IMR-90 (cell line): ENCODE measurements around the gene ARHGEF17. TPM values are rescaled to one million over a fixed set of nuclear protein-coding genes. Genes with fewer than 3 reads are reported as not detected.

Source experiments
- ATAC-seq: fragments of 200-7000 bp; cut with Tn5 transposase; 2 replicates; pipeline ENCODE4 v1.9.1; 2020; ENCODE audit warnings: low read depth, mild to moderate bottlenecking, moderate library complexity
- BruUV-seq: library from RNA; stranded (reverse); fragments of 400-500 nt; replicated peaks from 2 replicates; lab custom pipeline; 2021; lab: Mats Ljungman, UMichigan
- CTCF ChIA-PET: fragments of 300-600 bp; formaldehyde crosslinking; extraction: SDS; loops from one replicate; lab custom pipeline; 2021; ENCODE audit warnings: antibody characterized with exemption; lab: Yijun Ruan, JAX
- POLR2A ChIA-PET: fragments of 300-600 bp; sonication (Branson Sonifier 250); formaldehyde crosslinking; loops from one replicate; lab custom pipeline; 2022; ENCODE audit warnings: antibody characterized with exemption; ENCODE audit not compliant: unreplicated experiment; lab: Charles Lee
- DNase-seq: peaks from one replicate; pipeline ENCODE4 v3.0.0; 2013
- H2AFZ ChIP-seq: replicated peaks from 2 replicates; pipeline ENCODE3; 2013; ENCODE audit warnings: low read length, mild to moderate bottlenecking; ENCODE audit not compliant: poor library complexity
- H2AK5ac ChIP-seq: 2 replicates; pipeline ENCODE4 v1.6.1; 2013; ENCODE audit warnings: low read depth, low read length, inconsistent platforms
- H2AK9ac ChIP-seq: replicated peaks from 2 replicates; pipeline ENCODE3; 2013; ENCODE audit warnings: mild to moderate bottlenecking, low read depth, low read length, moderate library complexity; ENCODE audit not compliant: poor library complexity
- H2BK120ac ChIP-seq: 2 replicates; pipeline ENCODE4 v1.6.1; 2013; ENCODE audit warnings: low read depth, low read length, inconsistent platforms
- H2BK15ac ChIP-seq: 3 replicates; pipeline ENCODE4 v1.6.1; 2013; ENCODE audit warnings: low read depth, low read length, inconsistent platforms
- H2BK20ac ChIP-seq: 2 replicates; pipeline ENCODE4 v1.6.1; 2013; ENCODE audit warnings: low read depth, mild to moderate bottlenecking, inconsistent platforms, low read length, moderate library complexity
- H2BK5ac ChIP-seq: 2 replicates; pipeline ENCODE4 v1.6.1; 2013; ENCODE audit warnings: mild to moderate bottlenecking, low read depth, low read length, inconsistent platforms; ENCODE audit not compliant: poor library complexity, severe bottlenecking
- H3K14ac ChIP-seq: replicated peaks from 2 replicates; pipeline ENCODE4 v1.6.1; 2013; ENCODE audit warnings: low read depth, low read length, inconsistent platforms
- H3K18ac ChIP-seq: 2 replicates; pipeline ENCODE4 v1.6.1; 2013; ENCODE audit warnings: low read depth, low read length, control low read depth
- H3K23ac ChIP-seq: 2 replicates; pipeline ENCODE4 v1.6.1; 2013; ENCODE audit warnings: low read depth, low read length, inconsistent platforms
- H3K27ac ChIP-seq: 2 replicates; pipeline ENCODE4 v1.5.1; 2013; ENCODE audit warnings: mild to moderate bottlenecking, control low read depth, low read length; ENCODE audit not compliant: insufficient read depth
- H3K27me3 ChIP-seq: 2 replicates; pipeline ENCODE4 v1.6.1; 2013; ENCODE audit warnings: low read length; ENCODE audit not compliant: control insufficient read depth, insufficient read depth
- H3K36me3 ChIP-seq: 2 replicates; pipeline ENCODE4 v1.6.1; 2013; ENCODE audit warnings: low read length, mixed read lengths; ENCODE audit not compliant: control insufficient read depth, insufficient read depth
- H3K4ac ChIP-seq: 2 replicates; pipeline ENCODE4 v1.6.1; 2013; ENCODE audit warnings: low read depth, low read length, inconsistent platforms
- H3K4me1 ChIP-seq: 2 replicates; pipeline ENCODE4 v1.6.1; 2013; ENCODE audit warnings: low read length, mixed read lengths; ENCODE audit not compliant: control insufficient read depth, insufficient read depth
- H3K4me2 ChIP-seq: 2 replicates; pipeline ENCODE4 v1.6.1; 2013; ENCODE audit warnings: low read depth, mild to moderate bottlenecking, control low read depth, low read length, moderate library complexity
- H3K4me3 ChIP-seq: 2 replicates; pipeline ENCODE4 v1.5.1; 2013; ENCODE audit warnings: low read depth, mild to moderate bottlenecking, control low read depth, low read length, moderate library complexity; ENCODE audit not compliant: insufficient read depth
- H3K56ac ChIP-seq: 2 replicates; pipeline ENCODE4 v1.6.1; 2013; ENCODE audit warnings: low read length, inconsistent platforms; ENCODE audit not compliant: insufficient read depth; ENCODE audit errors: extremely low read depth
- H3K79me1 ChIP-seq, 2 experiments: 2 replicates each; pipeline ENCODE4 v1.6.1; 2013; ENCODE audit warnings: low read length in 2 of 2, inconsistent platforms in 1 of 2, low read depth in 1 of 2
- H3K9ac ChIP-seq: 2 replicates; pipeline ENCODE4 v1.6.1; 2013; ENCODE audit warnings: low read depth, low read length, control low read depth
- H3K9me1 ChIP-seq: 2 replicates; pipeline ENCODE4 v1.6.1; 2013; ENCODE audit warnings: low read length, inconsistent platforms; ENCODE audit not compliant: insufficient read depth
- H3K9me3 ChIP-seq: 2 replicates; pipeline ENCODE4 v1.6.1; 2013; ENCODE audit warnings: low read length; ENCODE audit not compliant: control insufficient read depth, insufficient read depth
- H4K20me1 ChIP-seq: 2 replicates; pipeline ENCODE4 v1.6.1; 2013; ENCODE audit warnings: low read length, inconsistent platforms; ENCODE audit not compliant: insufficient read depth
- H4K5ac ChIP-seq: 2 replicates; pipeline ENCODE4 v1.6.1; 2013; ENCODE audit warnings: mild to moderate bottlenecking, low read depth, low read length, control low read depth
- H4K8ac ChIP-seq, 2 experiments: 2 replicates each; pipeline ENCODE4 v1.6.1; 2013; ENCODE audit warnings: low read depth in 2 of 2, low read length in 2 of 2, control low read depth in 1 of 2, inconsistent platforms in 1 of 2
- H4K91ac ChIP-seq: 2 replicates; pipeline ENCODE4 v1.6.1; 2013; ENCODE audit warnings: low read depth, low read length, inconsistent platforms; ENCODE audit not compliant: insufficient read depth
- BHLHE40 ChIP-seq: fragments of 150-350 bp; IDR thresholded peaks from 2 replicates; pipeline ENCODE4 v1.6.1; 2016; ENCODE audit warnings: mild to moderate bottlenecking, low read depth, low read length
- FOS ChIP-seq: fragments of 150-350 bp; IDR thresholded peaks from 2 replicates; pipeline ENCODE4 v1.6.1; 2016; ENCODE audit warnings: low read depth, low read length
- MAZ ChIP-seq: IDR thresholded peaks from 2 replicates; pipeline ENCODE4 v1.6.1; 2012; ENCODE audit warnings: low read depth, mild to moderate bottlenecking, low read length, improper control_type of control experiment, moderate library complexity, borderline replicate concordance
- NFE2L2 ChIP-seq: fragments of 150-350 bp; IDR thresholded peaks from 2 replicates; pipeline ENCODE4 v1.6.1; 2016; ENCODE audit warnings: low read depth, mild to moderate bottlenecking, low read length
- POLR2A ChIP-seq: IDR thresholded peaks from 2 replicates; pipeline ENCODE4 v1.6.1; 2012; ENCODE audit warnings: mild to moderate bottlenecking, low read depth, low read length
- WGBS, 2 experiments: methylation state at CpG; one replicate each; pipeline versions ENCODE4 v1.1.5 to v1.1.7; 2013; ENCODE audit warnings: missing lambda C conversion rate in 2 of 2; ENCODE audit not compliant: insufficient read length in 1 of 2; ENCODE audit errors: extremely low coverage in 2 of 2; 5-methylcytosine and 5-hydroxymethylcytosine counted together
- dilution Hi-C: fragments of 300-500 bp; cut with HindIII; formaldehyde crosslinking; loops from one replicate; pipeline ENCODE4 v1.14.3; 2018; ENCODE audit warnings: low sequenced_read_pairs; ENCODE audit not compliant: unreplicated experiment
- in situ Hi-C: fragments of 300-500 bp; cut with MboI; formaldehyde crosslinking; loops from 3 replicates; pipeline ENCODE4 v1.14.3; 2019; ENCODE audit warnings: low sequenced_read_pairs, inconsistent platforms, mixed read lengths
- intact Hi-C: fragments of 100-400 bp; cut with micrococcal nuclease; formaldehyde crosslinking; loops from 2 replicates; pipeline ENCODE4 v1.10.0; 2022
- polyA plus RNA-seq, 3 experiments: library from polyadenylated mRNA; depleted of rRNA; stranded (reverse); fragments of >200 nt; gene quantifications; 2 replicates each; pipeline ENCODE4 v1.2.3, GENCODE V29; 2012; ENCODE audit warnings: low replicate concordance in 1 of 3
- total RNA-seq: library from RNA; depleted of rRNA; stranded (reverse); fragments of >200 nt; gene quantifications from 2 replicates; pipeline ENCODE4 v1.2.3, GENCODE V29; 2012

The ARHGEF17 gene
- total and polyA plus RNA-seq, 2 of the 4 experiments (the other 2 are of a cell fraction): 21.7 to 97.7 TPM

DNA sequence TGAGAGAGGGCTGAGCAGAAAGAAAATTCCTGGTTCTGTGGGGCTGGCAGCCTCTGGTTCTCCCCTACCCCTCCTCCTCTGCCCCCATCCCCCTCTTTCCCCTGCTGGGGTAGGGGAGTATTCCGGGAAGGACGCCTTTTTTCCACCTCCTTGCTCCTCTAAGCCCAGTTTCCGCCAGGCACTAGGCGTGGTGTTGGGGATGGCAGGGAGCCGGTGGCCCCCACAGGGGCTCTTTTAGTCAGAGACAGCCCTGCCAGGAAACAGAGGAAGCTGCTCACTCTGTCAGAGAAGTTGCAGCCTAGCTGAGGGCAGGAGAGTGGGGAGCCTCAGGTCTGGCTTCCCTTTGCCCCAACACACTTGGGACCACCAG lies 15.6 kb upstream of the ARHGEF17 start:
- Histone ChIP-seq H3K14ac (no peak overlapping the region), H2BK120ac (no peak overlapping the region; the same call in 1 of the 2 replicates), H4K8ac (0 out of 4 replicates have a peak overlapping the region, but pooled peaks of 1 of the 2 experiments have one; percentile 3), H3K9ac (no peak overlapping the region), H3K4me2 (no peak overlapping the region), H3K36me3 (no peaks in the 10 kb centered on the region), H4K5ac (no peak overlapping the region), H3K18ac (no peak overlapping the region), H2AK5ac (peak overlapping the region; percentile 45; the same call in 1 of the 2 replicates), H2AFZ (no peak overlapping the region), H2AK9ac (no peak overlapping the region), H4K91ac (no peak overlapping the region), H2BK5ac (no peak overlapping the region), H3K9me1 (peaks cover 18% of the 10 kb centered on the region), H4K20me1 (no peaks in the 10 kb centered on the region), H3K56ac (no peak overlapping the region), H3K27me3 (no peaks in the 10 kb centered on the region), H3K79me1 (no peaks in the 10 kb centered on the region), H3K27ac (no peak overlapping the region), H3K9me3 (no peaks in the 10 kb centered on the region), H2BK20ac (no peak overlapping the region), H3K23ac (no peak overlapping the region), H3K4me3 (no peak overlapping the region), H2BK15ac (no peak overlapping the region), H3K4me1 (peaks cover 10% of the 10 kb centered on the region), H3K4ac (no peak overlapping the region)
- WGBS, 2 experiments: no CpG with 5 or more reads among the region's 5 CpGs
- ChIA-PET POLR2A (no interaction called here), CTCF (interaction anchor here (1.3 kb wide), 1 partner anchor 43 kb away, joined by 6 read pairs; no protein-coding TSS in a partner anchor)
- intact Hi-C loops: no loop called here
- no peak for DNase-seq
- no peak for ATAC-seq
- dilution Hi-C loops: no loop called here
- TF ChIP-seq POLR2A (no peak), MAZ (no peak), BHLHE40 (no peak), FOS (no peak), NFE2L2 (no peak)
- in situ Hi-C loops: no loop called here
- no TSS peak for BruUV-seq
